Thoracic aorta (tissue), 2 donors: ENCODE measurements around the gene PDSS2. TPM values are rescaled to one million over a fixed set of nuclear protein-coding genes. Genes with fewer than 3 reads are reported as not detected.

ENCODE experiments used
- ATAC-seq: fragments of 150-250 bp; one replicate; pipeline ENCODE4 v1.8.0; 2017; ENCODE audit warnings: low read depth; ENCODE audit not compliant: insufficient number of reproducible peaks, low FRiP score
- DNase-seq: peaks from one replicate; pipeline ENCODE4 v3.0.0-alpha.2; 2020; ENCODE audit warnings: low spot score
- H3K27ac ChIP-seq, 2 donors: fragments of 200-600 bp; sonication (generic); 1 replicate in 1 of 2; 2 replicates in 1 of 2; pipeline ENCODE4 v1.5.1; 2016; ENCODE audit warnings: mild to moderate bottlenecking in 2 of 2, moderate library complexity in 2 of 2
- H3K27me3 ChIP-seq: fragments of 200-600 bp; sonication (generic); replicated peaks from 2 replicates; pipeline ENCODE4 v1.6.0; 2016; ENCODE audit warnings: mild to moderate bottlenecking; ENCODE audit not compliant: insufficient read depth
- H3K36me3 ChIP-seq: fragments of 200-600 bp; sonication (generic); one replicate; pipeline ENCODE4 v1.5.1; 2016
- H3K4me1 ChIP-seq, 2 donors: fragments of 200-600 bp; sonication (generic); 1 replicate in 1 of 2; 2 replicates in 1 of 2; pipeline versions ENCODE4 v1.5.1 to v1.6.0; 2016; ENCODE audit warnings: low read depth in 2 of 2, mild to moderate bottlenecking in 1 of 2; ENCODE audit not compliant: control insufficient read depth in 1 of 2
- H3K4me3 ChIP-seq: fragments of 200-600 bp; sonication (generic); 2 replicates; pipeline ENCODE4 v1.5.1; 2016; ENCODE audit warnings: mild to moderate bottlenecking
- H3K9me3 ChIP-seq: fragments of 200-600 bp; sonication (generic); 2 replicates; pipeline ENCODE4 v1.5.1; 2016
- CTCF ChIP-seq: fragments of 200-600 bp; sonication (generic); IDR thresholded peaks from one replicate; pipeline ENCODE4 v1.5.1; 2019; ENCODE audit warnings: antibody characterized with exemption
- total RNA-seq, 2 donors: library from RNA; depleted of rRNA; stranded (reverse); fragments of >200 nt; gene quantifications; one replicate each; pipeline versions ENCODE4 v1.1.0 to v1.2.3, GENCODE V29; 2016

The PDSS2 gene
- total RNA-seq, 2 donors from 2014 or later: 6.9 to 9.9 TPM

DNA sequence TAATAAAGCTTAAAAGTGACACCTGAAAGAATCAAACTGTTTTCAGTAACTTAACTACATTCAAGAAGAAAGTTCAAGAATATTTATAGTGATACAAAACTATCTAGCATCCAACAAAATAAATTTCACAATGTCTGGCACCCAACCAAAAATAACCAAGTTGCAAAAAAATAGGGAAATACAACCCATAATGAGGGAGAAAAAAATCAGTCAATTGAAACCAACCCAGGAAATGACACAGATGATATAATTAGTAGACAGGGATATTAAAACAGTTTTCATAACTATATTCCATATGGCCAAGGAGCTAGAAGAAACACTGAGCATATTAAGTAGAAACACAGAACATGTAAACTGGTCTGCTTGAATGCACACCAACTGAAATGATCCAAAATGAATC is 223.9 kb downstream of the PDSS2 start:
- Histone ChIP-seq H3K27ac (no peak overlapping the region), H3K27me3 (no peaks in the 10 kb centered on the region), H3K36me3 (no peaks in the 10 kb centered on the region), H3K4me1 (peaks cover 0 to 10% of the 10 kb centered on the region in 2 donors), H3K9me3 (no peaks in the 10 kb centered on the region), H3K4me3 (no peak overlapping the region)
- no peak for TF ChIP-seq CTCF
- DNase-seq (no peak), ATAC-seq (no peak)

- Histone ChIP-seq H3K27me3 (no peaks in the 10 kb centered on the region), H3K9me3 (no peaks in the 10 kb centered on the region), H3K4me1 (peaks cover 0 to 10% of the 10 kb centered on the region in 2 donors), H3K36me3 (no peaks in the 10 kb centered on the region), H3K27ac (no peak overlapping the region), H3K4me3 (no peak overlapping the region)
- no peak for TF ChIP-seq CTCF
- ATAC-seq: no peak
- no peak for DNase-seq
Measured at GRCh38 chr6:107235007-107235406, 224.4 kb downstream of the PDSS2 start.

DNA sequence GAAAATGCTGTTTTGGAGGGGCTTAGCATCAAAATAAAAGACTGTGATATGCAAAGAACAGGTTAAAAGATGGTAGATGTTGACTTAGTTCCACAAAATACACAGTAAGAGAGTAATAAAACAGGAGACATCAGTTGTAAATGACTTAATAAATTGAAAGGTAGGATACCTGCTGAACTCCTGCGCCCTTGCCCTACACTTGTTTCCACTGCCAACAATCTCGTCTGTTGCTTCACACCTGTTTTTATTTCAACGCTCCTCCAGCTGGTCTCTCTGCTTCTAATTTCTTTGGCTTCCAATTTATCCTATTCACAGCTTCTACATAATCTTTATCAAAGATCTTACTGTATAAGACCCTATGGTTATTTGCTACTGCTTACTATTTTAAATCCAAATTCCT is 228.1 kb downstream of the PDSS2 start:
- TF ChIP-seq CTCF: no peak
- no peaks in the 10 kb centered on the region for H3K9me3 ChIP-seq
- H3K27ac ChIP-seq: no peak overlapping the region
- DNase-seq: no peak
- ATAC-seq: no peak
- no peak overlapping the region for H3K4me3 ChIP-seq
- H3K36me3 ChIP-seq: no peaks in the 10 kb centered on the region
- H3K4me1 ChIP-seq: peaks cover 0 to 10% of the 10 kb centered on the region in 2 donors
- no peaks in the 10 kb centered on the region for H3K27me3 ChIP-seq

GRCh38 chr6:107230448-107230847 is 228.9 kb downstream of the PDSS2 start:
- no peak for ATAC-seq
- Histone ChIP-seq H3K27me3 (no peaks in the 10 kb centered on the region), H3K9me3 (no peaks in the 10 kb centered on the region), H3K36me3 (no peaks in the 10 kb centered on the region), H3K4me1 (peaks cover 0 to 6% of the 10 kb centered on the region in 2 donors), H3K4me3 (no peak overlapping the region), H3K27ac (no peak overlapping the region)
- no peak for DNase-seq
- no peak for TF ChIP-seq CTCF

- H3K36me3 ChIP-seq: no peaks in the 10 kb centered on the region
- DNase-seq (no peak), ATAC-seq (no peak)
- no peak for TF ChIP-seq CTCF
- no peak overlapping the region for H3K4me3 ChIP-seq
- no peaks in the 10 kb centered on the region for H3K9me3 ChIP-seq
- H3K4me1 ChIP-seq: peaks cover 0 to 2% of the 10 kb centered on the region in 2 donors
- H3K27ac ChIP-seq: no peak overlapping the region
- no peaks in the 10 kb centered on the region for H3K27me3 ChIP-seq
Measured at GRCh38 chr6:107230024-107230423, 229.3 kb downstream of the PDSS2 start.
